HFF-Myc (cell line): Measurements from ENCODE around the gene SSU72.

Experiments
- DNase-seq: peaks from one replicate; pipeline ENCODE4 v3.0.0-alpha.2; 2011; ENCODE audit warnings: low read depth; ENCODE audit errors: extremely low read depth
- H3K4me3 ChIP-seq: replicated peaks from 2 replicates; pipeline ENCODE4 v1.5.1; 2011; ENCODE audit warnings: low read depth, mild to moderate bottlenecking, control low read depth, low read length
- TF ChIP-seq, protein P1 (sequence below): IDR thresholded peaks from 2 replicates; pipeline ENCODE4 v1.5.1; 2012; ENCODE audit warnings: mild to moderate bottlenecking, low read depth, low read length, control low read depth; ENCODE audit errors: missing control alignments

SSU72 gene

DNA sequence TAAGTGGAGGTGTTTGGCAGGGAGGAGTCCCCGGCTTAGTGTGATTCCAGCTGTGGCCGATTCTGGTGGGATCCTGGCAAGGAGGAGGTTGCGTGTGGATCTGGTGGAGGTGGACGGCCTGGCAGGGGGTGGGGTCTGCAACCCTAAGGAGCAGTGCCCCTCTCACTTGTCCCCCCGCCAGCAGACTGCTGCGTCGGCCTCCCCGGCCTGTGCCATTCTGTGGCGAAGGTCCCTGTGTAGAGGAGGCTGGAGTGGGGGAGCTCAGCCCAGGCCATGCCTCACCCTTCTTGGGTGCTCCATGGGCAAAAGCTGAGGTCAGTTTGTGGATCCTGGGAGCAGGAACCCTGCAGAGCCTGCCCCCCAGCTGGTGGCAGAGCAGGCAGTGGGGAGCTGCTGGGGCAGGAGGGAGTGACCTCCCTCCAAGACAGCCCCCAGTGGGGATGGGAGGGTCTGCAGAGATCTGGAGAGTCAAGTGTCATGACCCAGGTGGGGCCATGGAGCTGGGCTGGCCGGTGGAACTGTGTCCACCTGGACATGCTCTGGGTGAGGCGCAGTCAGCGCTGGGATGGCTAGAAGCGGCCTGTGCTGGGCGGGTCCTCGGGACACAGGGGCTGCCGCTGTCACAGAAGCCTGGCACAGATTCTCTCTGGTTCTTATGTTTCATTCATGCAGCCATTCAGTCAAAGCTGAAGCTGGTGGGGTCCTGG, 45.9 kb upstream of the SSU72 start:
- no peak overlapping the region for H3K4me3 ChIP-seq
- DNase-seq = no peak
- TF ChIP-seq, protein P1, sequence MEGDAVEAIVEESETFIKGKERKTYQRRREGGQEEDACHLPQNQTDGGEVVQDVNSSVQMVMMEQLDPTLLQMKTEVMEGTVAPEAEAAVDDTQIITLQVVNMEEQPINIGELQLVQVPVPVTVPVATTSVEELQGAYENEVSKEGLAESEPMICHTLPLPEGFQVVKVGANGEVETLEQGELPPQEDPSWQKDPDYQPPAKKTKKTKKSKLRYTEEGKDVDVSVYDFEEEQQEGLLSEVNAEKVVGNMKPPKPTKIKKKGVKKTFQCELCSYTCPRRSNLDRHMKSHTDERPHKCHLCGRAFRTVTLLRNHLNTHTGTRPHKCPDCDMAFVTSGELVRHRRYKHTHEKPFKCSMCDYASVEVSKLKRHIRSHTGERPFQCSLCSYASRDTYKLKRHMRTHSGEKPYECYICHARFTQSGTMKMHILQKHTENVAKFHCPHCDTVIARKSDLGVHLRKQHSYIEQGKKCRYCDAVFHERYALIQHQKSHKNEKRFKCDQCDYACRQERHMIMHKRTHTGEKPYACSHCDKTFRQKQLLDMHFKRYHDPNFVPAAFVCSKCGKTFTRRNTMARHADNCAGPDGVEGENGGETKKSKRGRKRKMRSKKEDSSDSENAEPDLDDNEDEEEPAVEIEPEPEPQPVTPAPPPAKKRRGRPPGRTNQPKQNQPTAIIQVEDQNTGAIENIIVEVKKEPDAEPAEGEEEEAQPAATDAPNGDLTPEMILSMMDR = no peak

DNA sequence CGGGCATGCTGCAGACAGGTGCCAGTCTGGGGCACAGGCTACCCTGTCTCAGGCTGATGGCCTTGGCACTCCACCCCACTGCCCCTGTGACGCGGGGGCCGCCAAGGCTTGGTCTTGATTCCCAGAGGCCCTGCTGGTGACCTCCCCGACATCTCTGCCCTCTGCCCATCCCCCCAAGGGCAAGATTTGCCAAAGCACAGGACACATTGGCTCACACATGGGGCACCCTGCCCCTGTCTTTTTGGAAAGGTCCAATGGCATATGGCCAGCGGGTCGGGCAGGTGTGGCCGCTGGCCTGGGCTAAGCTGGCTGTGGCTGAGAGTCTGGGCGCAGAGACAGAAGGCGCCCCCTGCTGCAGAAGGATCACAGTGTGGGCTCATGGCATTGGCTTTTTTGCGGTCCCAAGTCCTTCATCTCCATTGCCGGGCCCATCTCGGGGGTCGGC, 45.3 kb upstream of the SSU72 start:
- TF ChIP-seq, protein P1 = peak; percentile 35
- H3K4me3 ChIP-seq = no peak overlapping the region
- DNase-seq = no peak

DNA sequence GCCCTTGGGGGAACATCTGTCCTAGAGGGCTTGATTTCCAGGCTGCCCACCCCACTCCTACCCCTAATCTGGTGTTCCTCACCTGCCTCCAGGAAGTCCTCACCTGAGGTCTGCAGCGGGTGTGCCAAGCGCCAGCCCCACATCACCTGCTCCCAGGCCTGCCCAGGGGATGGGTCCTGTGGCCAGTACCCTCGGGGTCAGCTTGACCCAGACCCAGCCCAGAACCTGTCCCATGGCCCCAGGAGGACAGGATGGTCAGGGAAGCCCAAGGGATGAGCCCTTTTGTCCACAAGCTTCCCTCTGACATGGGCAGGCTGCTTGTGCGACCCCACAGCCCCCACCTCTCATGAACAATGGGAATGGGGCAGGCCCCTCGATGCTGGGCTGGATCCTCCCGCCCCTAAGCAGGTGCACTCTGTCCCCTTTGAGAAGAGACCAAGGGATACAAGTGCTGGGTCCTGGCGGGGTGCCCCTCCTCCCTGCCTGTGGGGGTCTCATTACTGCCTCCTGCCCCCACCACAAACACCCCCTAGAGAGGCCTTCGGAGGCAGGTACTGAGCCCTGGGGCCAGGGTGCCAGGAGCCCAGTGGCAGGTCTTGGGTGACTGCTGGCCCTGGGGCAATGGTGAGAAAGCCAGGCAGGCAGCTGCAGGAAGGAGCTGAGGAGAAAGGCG, 43.9 kb upstream of the SSU72 start:
- no peak overlapping the region for H3K4me3 ChIP-seq
- DNase-seq = no peak
- TF ChIP-seq, protein P1 = no peak

DNA sequence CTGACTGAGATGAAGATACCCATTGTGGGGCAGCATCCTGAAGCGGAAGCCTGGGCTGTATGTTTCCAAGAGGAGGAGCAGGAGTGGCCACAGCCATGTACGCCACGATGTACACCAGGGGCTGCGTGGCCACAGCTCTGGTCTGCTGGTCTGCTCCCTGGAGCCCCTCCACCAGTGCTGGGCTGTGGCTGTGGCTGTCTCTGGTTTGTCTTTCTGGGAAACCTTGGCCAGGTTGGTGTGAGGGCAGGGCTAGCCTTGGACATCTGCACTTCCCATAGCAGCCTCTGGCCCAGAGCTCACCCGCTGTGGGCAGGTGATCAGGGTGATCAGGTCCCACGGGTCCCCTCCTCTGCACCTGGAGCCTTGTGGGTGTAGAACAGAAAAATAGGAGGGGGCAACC, 43.3 kb upstream of the SSU72 start:
- DNase-seq = no peak
- TF ChIP-seq, protein P1 = no peak
- no peak overlapping the region for H3K4me3 ChIP-seq

DNA sequence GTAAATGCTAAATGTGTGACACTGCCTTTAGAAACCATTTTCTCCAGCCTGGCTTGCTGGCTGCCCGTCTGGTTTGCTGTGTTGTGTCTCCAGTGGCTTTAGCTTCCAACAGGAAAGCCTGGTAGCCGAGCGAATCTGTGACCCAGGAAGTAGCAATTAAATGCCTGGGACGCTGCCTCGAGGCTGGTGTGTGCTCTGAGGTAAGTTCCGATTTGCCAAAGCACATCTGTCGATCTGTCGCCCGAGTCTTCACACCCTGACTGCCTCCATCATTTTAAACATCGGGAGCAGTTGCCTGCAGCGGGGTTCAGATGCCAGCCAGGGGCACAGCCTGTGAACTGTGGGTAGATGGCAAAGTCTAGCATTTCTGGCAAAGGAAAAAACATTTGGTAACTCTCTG, 42.9 kb upstream of the SSU72 start:
- H3K4me3 ChIP-seq = no peak overlapping the region
- TF ChIP-seq, protein P1 = no peak
- no peak for DNase-seq

DNA sequence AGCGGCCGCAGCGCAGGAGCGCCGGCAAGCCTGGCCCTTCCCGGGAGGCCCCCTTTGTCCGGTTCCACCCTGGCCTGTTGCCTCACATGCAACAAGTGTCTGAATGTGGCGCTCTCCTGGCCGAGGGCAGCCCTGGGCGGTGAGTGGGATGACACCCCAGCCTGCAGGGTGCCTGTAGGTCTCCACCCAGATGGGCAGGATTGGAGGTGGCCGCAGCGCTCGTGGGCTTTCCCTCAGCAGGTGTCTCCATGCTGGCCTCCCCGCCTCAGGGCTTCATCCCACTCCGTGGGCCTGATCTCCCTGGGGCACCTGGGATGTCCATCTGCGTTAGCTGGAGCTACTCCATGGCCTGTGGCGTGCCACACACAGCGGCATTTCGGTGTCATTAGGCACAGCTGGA, 42.2 kb upstream of the SSU72 start:
- peak overlapping the region; percentile 77 for H3K4me3 ChIP-seq
- TF ChIP-seq, protein P1 = no peak
- no peak for DNase-seq
